ENCODE measurements around the gene ASB16.

ASB16 gene

GRCh38 chr17:44191369-44191768 is 20.9 kb downstream of the ASB16 start:
- no peak for DNase-seq

- no peak for DNase-seq
These were observed 21.5 kb downstream of the ASB16 start for GRCh38 chr17:44191941-44192496.

DNA sequence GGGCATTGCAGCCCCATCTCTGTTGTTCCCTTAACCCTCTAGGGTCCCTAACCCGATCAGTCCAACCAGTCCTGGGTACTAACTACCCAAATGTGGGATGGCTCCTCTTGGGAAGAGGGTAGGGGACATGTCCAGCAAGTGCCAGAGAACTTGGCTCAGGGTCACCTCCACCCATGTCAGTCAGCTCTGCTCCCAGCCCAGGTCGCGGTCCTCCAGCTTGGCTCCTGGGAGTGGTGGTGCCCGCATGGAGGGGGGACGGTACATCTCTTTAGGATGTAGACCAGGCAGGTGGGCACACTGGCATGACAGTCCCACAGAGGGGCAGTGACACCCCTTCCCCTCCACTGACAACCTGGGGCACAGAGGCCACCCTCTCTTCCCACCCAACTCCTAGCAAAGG is 22.2 kb downstream of the ASB16 start:
- DNase-seq: no peak

GRCh38 chr17:44193326-44194084 is 23.0 kb downstream of the ASB16 start:
- no peak for DNase-seq

GRCh38 chr17:44197107-44197506 is 26.6 kb downstream of the ASB16 start:
- DNase-seq: no peak

DNA sequence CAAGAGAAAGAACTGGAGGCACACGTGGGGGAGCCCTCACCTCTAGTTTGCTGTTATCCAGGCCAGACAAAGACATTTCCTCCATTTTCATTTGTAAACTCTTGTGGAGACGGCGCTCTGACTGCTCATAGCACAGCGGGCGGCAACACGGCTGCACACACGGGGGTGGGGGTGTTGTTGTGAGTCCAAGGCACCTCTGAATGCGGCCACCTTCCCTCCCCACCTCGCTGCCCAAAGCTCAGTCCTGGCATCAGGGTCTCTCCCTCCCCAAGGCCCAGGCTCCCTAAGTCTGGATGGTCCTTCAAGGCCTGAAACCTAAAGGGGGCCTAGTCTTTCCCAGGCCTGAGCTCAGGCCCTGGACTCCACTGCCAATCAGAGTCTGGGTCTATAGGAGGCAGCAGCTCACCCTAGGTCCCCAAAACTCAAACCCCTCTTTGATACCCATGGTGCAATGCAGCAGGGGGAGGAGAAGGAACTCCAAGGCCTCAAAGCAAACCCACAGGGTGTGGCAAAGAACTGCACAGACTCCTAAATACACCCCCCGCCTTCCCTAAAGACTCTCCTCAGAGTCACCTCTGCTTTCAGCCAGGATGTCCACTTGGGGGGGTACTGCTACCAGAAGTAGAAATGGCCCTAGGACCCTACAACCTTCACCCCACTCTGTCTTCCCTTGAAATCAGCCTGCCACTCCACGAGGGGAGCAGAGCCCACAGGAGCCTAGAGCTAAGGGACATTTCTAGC is 27.6 kb downstream of the ASB16 start:
- no peak for DNase-seq

DNA sequence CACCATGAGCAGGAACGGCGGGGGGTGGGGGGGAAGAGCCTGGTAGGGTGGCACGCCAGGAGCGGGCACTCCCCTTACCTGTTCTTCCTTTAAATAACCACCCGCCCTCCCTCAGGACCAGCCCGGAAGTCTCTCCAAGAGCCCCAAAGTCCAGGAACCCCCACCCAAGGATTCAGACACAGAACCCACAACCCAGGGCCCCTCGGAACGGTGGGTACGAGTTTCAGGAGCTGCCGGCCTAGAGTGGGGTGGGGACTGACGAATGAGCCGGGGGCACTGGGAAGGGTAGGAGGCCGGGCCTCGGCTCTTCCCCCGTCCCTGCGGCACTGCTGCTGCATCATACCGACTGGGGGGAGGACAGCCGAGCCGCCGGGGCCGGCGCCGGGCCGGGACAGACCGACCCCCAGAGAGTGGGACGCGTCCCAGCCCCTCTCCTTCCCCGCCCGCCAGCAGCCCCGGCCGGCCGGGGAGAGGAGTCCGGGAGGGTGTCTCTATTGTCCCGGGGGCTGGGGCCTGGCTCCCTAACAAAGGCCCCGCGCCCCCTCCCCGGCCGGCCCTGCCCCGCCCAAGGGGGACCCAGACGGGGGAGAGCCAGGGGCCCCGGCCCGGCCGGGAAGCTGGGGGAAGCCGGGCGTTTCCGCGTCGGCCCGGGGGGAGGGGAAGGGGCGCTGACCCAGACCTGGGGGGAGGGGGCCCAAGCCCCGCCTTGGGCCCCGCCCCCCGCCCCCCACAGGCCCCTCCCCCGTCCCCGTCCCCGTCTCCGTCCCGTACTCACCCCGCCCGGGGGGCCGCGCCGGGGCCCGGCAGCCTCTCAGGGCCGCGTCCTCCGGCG is 28.4 kb downstream of the ASB16 start:
- DNase-seq: no peak

DNA sequence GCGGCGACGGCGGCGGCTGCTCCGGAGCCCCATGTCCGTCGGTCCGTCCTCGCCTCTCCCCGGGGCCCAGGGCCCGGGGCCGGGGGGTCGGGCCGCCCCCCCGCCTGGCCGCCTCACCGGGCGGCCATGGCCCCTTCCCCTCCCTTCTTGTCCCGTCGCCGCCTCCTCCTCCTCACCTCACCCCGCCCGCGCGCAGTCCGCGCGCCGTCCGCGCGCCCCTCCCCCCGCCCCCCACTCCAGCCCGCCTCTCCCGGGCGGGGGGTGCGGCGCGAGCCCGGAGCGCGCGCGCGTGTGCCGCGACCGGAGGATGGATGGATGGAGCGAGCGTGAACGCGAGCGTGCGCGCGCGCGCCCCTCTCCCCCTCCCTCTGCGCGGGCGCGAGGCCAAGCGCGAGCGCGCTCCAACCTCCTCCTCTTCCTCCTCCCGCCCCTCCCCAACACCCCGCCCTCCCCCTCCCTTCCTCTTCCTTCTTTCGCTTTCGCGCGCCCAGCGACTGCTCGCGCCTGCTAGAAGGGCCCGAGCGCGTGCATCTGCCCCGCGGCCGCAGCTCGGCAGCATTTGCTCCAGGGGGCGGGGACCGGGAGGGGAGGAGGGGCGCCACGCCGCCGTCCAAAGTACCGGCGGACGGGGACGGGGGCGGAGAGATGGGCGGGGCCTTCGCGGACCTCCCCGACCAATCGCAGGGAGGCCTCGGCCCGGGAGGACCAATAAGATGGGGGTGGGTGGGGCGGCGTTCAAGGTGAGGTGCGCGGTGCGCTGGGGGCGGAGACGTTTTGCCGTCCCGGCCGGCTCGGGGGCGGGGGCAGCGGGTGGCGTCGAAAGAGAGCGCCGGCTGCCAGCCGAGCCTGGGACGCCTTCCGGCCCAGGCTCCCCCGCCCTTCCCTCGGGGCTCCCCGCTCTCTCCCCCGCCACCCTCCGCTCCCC is 29.3 kb downstream of the ASB16 start, which contains the start of gene ATXN7L3:
Gene ATXN7L3 (minus strand): TSS at position 332 of the 925 bp plus-strand sequence. CDS start 1,814 bp downstream, outside the sequence.
- DNase-seq: peak; percentile 93

DNA sequence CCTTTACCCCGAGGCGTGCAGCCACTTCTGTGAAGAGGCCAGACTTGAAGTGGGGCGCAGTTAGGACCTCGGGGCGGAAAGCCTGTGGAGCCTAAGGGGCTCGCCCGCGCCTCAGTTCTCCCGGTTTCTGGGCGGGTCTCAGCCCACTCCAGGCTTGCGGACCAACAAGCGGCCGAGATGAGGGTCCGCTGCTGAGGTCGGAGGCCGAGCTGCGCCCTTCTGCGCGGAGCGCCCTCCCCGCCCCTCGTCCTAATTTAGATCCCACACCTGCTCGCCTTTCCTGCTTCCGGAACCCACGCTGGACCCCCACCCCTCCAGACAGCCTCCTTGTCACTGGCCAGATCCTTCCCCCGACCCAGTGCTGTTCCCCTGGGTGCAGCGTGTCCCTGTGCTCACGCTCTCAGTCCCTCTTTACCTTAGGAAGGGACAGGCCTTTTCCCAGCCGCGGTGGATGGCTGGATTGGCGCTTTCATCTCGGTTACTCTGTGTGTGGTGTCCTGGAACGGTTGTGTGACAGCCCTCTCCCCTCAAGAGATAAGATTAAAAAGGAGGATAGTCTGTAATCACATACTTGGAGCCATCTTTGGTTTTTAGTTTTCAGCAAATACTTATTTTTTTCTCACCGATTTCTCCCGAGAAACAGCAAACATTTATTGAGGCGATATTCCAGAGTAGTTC is 30.1 kb downstream of the ASB16 start:
- DNase-seq: no peak

GRCh38 chr17:44202756-44203155 is 32.3 kb downstream of the ASB16 start:
- DNase-seq: no peak

DNA sequence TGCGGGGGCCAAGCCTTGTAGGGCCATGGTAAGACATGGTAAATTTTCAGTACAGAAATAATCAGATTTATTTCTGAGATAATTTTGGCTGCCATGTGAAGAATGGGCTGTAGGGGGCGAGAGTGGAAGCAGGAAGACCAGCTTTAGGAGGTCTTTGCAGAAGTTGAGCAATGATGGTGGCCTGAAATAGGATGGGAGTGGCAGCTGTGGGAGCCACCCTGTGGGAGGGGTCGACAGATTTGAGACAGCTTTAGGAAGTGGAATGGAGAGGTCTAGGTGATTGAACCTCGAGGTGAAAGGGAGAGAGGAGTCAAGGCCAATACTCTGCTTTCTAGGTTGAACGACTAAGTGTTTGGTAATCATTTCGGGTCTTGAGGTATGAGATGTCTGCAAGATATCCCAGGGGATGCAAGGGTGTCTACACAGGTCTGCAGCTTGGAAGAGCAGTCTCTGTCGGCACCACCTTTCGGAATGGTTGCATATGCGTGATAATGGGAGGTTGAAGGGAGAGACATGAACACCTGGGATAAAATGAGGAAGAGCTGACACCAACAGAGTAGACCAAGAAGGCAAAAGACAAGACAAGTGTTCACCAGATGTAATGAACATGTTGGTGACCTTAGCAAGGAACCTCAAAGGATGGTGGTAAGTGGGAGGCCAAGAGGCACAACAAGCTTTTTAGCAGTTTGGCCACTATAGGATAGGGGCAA is 33.4 kb downstream of the ASB16 start:
- DNase-seq: peak; percentile 27

DNA sequence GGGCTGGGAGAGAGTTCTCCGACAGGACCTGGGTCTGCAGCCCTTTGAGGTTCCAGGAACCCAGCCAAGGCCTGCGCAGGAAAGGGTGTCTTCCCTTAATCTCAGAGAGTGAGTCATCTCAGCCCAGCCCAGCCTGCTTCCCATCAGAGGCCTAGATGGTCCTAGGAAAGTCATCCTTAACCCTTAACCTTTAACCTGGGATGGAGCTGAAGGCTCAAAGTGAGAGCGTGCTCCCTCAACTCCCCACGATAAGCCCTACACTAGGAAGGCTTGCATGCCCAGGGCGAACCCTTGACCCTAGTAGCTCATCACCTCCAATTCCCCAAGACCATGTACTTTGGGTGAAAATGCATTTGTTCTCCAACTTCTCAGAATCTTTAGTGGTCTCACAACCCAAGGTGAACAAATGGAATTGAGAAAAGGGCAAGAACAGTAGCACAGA is 34.0 kb downstream of the ASB16 start:
- DNase-seq: no peak

DNA sequence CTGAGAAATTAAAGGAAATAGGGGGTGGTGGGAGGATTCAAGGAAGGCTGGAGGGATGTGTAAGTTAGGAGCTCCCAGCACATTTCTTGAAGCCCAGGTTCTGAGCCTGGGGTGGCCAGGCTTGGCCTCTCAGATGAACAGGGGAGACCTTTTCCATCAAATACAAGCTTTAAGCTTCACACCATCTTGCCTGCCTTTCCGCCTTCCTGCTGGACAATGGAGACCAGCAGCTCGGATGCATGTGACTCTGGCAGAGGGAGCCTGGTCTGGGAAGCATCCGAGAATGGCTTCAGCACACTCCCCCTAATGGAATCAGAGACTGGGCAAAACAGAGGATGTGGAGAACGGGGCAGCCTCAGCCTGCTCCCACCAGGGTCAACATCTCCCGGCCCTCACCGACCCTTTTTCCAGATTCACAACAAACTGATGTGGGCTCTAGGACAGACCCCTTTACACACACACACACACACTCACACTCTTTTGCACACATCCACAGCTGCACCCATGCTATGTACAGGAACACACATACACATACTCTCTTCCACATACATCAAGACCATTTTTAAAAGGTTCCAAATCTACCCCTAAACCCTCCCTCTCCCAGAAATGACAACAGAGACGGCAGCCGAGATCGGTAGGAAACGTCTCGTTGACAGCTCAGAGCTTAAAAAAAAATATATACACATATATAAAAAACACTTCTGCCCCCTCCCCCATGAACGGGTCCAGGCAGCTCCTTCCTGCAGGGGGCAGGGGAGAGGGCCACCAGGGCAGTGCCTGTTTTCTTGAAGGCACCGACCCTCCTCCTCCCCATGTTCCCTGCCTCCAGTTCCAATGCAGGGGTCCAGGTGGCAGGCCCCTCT is 35.7 kb downstream of the ASB16 start:
- no peak for DNase-seq

DNA sequence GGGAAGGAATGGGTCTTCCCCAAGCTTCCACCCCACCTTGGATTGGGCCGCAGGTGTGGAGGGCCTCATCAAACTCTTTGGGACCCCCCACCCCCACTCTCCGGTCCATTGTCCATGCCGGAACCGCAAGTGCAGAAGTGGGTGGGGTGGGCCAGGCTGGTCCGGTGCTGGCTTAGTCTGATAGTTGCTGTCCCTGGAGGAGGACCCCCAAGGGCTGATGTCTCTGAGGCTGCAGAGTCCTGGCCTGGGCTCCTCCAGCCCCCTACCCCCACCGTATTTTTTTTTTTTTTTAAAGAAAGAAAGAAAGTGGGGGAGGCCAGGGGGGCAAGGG is 36.3 kb downstream of the ASB16 start:
- DNase-seq: no peak

GRCh38 chr17:44207319-44207718 is 36.8 kb downstream of the ASB16 start:
- no peak for DNase-seq

- DNase-seq: no peak
These were observed 37.2 kb downstream of the ASB16 start for GRCh38 chr17:44207743-44208142.

DNA sequence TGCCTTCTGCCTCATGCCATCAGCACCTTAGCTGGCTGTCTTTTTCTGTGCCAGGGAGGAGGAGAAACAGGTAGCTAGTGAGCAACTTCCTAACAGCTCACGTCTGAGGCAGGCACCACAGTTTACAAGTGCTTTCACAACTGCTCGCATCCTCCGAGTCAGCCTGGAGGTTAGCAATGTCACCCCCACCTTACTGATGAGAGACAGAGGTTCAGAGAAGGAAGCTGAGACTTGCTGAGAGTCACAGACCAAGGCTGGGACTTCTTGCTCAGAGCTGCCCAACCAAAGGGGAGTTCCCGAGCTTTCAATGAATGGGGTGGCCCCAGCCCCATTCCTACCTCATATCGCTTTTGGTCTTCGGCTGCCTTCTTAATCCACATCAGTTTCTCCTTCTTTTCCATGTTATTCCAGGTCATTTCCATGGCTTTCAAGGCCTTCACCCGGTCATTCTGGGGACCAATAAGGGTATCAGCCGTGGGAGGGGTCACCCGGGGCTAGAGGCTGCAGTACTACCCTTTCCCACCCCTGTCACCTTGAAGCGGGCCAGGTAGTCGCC is 39.4 kb downstream of the ASB16 start:
- DNase-seq: no peak

GRCh38 chr17:44210342-44211192 is 40.1 kb downstream of the ASB16 start:
- DNase-seq: peak; percentile 75

Measured in DMS 273 treated with DMSO at 0.1 percent for 48 hours (cell line).